Kidney epithelial cell (primary cell): Measurements from ENCODE around the gene SLC7A14. TPM values are rescaled to one million over a fixed set of nuclear protein-coding genes. Genes with fewer than 3 reads are reported as not detected.

ENCODE experiments used
- DNase-seq: peaks from one replicate; pipeline ENCODE4 v3.0.0-alpha.2; 2010; ENCODE audit warnings: low read depth
- H3K27me3 ChIP-seq: 2 replicates; pipeline ENCODE4 v1.6.0; 2011; ENCODE audit warnings: low read length; ENCODE audit not compliant: control insufficient read depth, insufficient read depth
- H3K36me3 ChIP-seq: 2 replicates; pipeline ENCODE4 v1.5.1; 2011; ENCODE audit warnings: low read length; ENCODE audit not compliant: control insufficient read depth, insufficient read depth
- H3K4me3 ChIP-seq: 2 replicates; pipeline ENCODE4 v1.5.1; 2011; ENCODE audit warnings: low read depth, mild to moderate bottlenecking, control low read depth, low read length
- CTCF ChIP-seq: IDR thresholded peaks from 2 replicates; pipeline ENCODE4 v1.5.1; 2011; ENCODE audit warnings: mild to moderate bottlenecking, moderate library complexity, low read length, control low read depth, inconsistent platforms; ENCODE audit not compliant: insufficient read depth, poor library complexity, severe bottlenecking
- total RNA-seq: library from RNA; depleted of rRNA; stranded (reverse); fragments of >200 nt; gene quantifications from 2 replicates; pipeline ENCODE4 v1.2.3, GENCODE V29; 2015

The SLC7A14 gene
- total RNA-seq, 1 donor from 2014 or later: not detected

GRCh38 chr3:170531054-170531453 lies 54.8 kb downstream of the SLC7A14 start:
- no peaks in the 10 kb centered on the region for H3K36me3 ChIP-seq
- no peak for TF ChIP-seq CTCF
- no peaks in the 10 kb centered on the region for H3K27me3 ChIP-seq
- H3K4me3 ChIP-seq: no peak overlapping the region
- DNase-seq: no peak

GRCh38 chr3:170529912-170530311 lies 56.0 kb downstream of the SLC7A14 start:
- DNase-seq: no peak
- no peak overlapping the region for H3K4me3 ChIP-seq
- no peak for TF ChIP-seq CTCF

GRCh38 chr3:170529346-170529745 lies 56.5 kb downstream of the SLC7A14 start:
- Histone ChIP-seq H3K36me3 (no peaks in the 10 kb centered on the region), H3K4me3 (no peak overlapping the region), H3K27me3 (no peaks in the 10 kb centered on the region)
- DNase-seq: no peak
- no peak for TF ChIP-seq CTCF

More at GRCh38 chr3:170529912-170530311, 56.0 kb downstream of the SLC7A14 start:
- Histone ChIP-seq H3K36me3 (no peaks in the 10 kb centered on the region), H3K27me3 (no peaks in the 10 kb centered on the region)

- no peak for TF ChIP-seq CTCF
- Histone ChIP-seq H3K36me3 (no peaks in the 10 kb centered on the region), H3K4me3 (no peak overlapping the region), H3K27me3 (no peaks in the 10 kb centered on the region)
- DNase-seq: no peak
These were observed 57.1 kb downstream of the SLC7A14 start for GRCh38 chr3:170528726-170529125.

GRCh38 chr3:170524073-170524472 lies 61.8 kb downstream of the SLC7A14 start:
- Histone ChIP-seq H3K4me3 (no peak overlapping the region), H3K27me3 (no peaks in the 10 kb centered on the region), H3K36me3 (no peaks in the 10 kb centered on the region)
- no peak for DNase-seq
- no peak for TF ChIP-seq CTCF

- DNase-seq: no peak
These were observed 62.6 kb downstream of the SLC7A14 start for GRCh38 chr3:170523248-170523647.

More at GRCh38 chr3:170523248-170523647, 62.6 kb downstream of the SLC7A14 start:
- Histone ChIP-seq H3K4me3 (no peak overlapping the region), H3K27me3 (no peaks in the 10 kb centered on the region), H3K36me3 (no peaks in the 10 kb centered on the region)
- TF ChIP-seq CTCF: no peak
